GM18502 (cell line): ENCODE data around the gene TNK2.

Experiments
- ATAC-seq: cut with Tn5 transposase; IDR thresholded peaks from one replicate; pipeline ENCODE4 v1.9.1; 2021; ENCODE audit warnings: mild to moderate bottlenecking; ENCODE audit not compliant: unreplicated experiment, poor library complexity

TNK2 gene

GRCh38 chr3:195855471-195856409, 52.6 kb downstream of the TNK2 start:
- no peak for ATAC-seq

DNA sequence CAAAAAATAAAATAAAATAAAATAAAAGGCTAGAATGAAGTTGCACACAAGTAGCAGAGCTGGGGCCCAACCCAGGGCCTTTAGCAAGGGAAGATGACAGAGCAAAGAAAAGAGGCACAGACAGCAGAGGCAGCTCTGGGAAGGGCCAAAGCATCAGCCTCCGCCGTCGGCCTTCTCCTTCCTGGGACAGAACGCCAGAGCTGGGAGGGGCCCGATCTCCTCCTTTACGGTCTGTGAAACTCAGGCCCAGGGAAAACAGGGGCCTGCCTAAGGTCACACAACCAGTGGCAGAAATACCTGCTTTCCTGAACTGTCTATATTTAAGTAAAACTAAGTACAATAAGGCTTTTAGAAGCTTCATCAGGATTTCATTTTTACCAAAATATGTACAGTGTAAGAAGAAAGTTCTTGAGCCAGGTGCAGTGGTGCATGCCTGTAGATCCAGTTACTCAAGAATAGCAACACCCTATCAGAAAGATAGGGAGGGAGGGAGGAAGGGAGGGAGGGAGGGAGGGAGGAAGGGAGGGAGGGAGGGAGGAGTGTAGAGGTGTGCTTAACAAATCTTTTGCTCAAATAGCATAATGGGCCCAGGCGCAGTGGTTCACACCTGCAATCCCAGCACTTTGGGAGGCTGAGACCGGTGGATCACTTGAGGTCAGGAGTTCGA, 53.6 kb downstream of the TNK2 start:
- ATAC-seq, result no peak

DNA sequence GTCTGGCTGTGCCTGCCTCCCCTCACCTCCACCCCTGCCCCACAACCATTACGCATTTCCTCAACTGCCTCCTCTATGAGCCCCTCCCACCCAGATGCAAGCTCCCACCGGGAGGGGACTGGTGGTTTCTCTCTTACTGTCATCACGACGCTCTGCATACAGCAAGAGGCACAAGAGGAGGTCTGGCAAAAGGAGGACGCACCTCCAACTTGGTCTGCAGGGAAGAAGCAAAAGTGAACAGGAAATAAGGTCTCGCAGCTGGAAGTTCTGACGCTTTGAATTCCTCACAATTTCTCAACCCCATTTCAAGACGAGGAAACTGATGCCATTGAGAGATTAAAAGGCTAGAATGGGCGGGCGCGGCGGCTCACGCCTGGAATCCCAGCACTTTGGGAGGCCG, 54.4 kb downstream of the TNK2 start:
- ATAC-seq, result no peak

DNA sequence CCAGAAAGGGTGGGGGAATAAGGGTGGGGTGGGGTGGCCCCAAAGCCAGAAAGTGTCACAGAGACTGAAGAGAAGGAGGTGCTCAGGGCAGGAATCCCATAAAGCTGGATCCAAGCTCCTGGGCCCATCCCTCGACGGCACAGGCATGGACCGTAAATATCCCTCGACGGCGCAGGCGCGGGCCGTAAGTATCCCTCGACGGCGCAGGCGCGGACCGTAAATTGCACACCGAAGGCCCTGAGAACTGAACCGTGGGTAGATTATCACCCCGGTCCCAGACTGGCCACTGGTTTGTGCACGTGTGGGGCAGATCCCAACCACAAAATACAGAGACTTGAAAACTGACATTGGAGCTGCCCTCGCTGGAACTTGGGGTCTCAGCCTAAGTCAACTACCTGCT, 55.3 kb downstream of the TNK2 start:
- no peak for ATAC-seq

- peak; percentile 78 for ATAC-seq
Observed at GRCh38 chr3:195850857-195851543, 57.4 kb downstream of the TNK2 start.

DNA sequence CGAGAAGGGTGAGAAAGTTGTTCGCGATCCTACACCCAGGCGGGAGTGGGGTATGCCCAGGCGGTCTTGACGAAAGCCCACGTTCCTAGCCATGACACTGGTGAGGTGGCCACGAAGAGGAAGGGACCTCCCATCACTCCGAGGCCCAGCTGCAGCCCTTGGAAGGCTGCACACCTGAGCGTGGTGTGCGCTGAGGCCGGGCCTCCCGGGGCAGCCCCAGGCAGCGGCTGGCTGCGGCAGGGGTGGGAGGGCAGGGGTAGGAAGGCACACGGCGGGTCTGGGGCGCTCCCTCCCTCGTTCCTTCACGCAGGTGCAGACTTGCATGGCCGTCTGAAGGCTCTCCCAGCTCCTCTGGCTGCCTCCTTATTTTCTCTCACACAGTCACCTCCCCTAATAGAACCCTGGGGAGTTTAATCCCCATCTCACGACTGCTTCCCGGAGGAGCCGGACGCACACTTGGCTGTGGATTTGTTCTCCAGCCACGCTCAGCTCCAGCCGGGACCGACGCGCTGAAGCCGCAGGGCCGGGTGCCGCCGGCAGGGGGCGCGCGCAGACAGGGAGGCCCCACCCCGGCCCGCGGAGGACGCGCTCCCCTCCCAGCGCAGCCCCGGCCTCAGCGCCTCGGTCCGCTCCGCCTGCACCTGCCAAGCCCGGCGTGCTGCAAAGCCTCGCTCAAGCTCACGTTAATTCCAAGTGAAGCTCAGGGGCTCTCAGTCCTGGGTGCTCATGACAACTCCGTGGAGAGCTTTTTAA, 58.9 kb downstream of the TNK2 start:
- ATAC-seq, result no peak

GRCh38 chr3:195847055-195847950, 61.0 kb downstream of the TNK2 start:
- ATAC-seq, result no peak

DNA sequence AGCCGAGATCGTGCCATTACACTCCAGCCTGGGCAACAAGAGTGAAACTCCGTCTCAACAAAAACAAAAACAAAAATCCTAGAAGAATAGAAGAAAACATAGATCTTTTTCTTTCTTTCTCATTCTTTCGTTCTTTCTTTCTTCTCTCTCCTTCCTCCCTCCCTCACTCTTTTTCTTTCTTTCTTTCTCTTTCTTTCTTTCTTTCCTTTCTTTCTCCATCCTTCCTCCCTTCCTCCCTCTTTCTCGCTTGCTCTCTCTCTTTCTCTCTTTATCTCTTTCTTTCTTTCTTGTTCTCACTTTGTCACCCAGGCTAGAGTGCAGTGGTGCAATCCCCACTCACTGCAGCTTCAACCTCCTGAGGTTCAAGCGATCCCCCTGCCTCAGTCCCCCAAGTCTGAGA, 62.9 kb downstream of the TNK2 start:
- ATAC-seq, result no peak

DNA sequence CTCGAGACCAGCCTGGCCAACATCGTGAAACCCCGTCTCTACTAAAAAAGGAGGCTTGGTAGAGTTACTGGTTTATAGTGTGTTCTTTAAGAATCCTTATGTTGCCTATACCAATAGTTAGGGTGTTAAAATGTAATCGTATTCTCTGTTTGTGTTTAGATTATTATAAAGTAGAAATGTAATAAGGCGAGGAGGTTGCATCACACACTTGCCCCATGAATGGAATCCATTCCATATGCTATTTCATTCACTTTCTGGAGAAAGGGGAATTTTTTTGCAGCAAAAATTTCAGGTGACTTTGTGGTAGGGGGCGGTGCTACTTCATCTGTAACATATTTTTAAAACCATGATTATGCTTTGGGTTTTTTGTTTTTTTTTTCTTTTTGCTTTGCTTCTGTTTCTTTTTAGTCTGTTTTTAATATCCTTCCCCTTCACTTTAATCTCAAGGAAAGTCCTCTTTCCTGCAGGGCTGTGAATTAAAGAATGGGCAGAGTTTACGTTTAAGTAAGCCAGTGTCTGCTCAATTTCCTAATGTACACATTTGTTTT, 63.6 kb downstream of the TNK2 start:
- ATAC-seq, result no peak

- ATAC-seq, result no peak
Observed at GRCh38 chr3:195839260-195840010, 68.9 kb downstream of the TNK2 start.

DNA sequence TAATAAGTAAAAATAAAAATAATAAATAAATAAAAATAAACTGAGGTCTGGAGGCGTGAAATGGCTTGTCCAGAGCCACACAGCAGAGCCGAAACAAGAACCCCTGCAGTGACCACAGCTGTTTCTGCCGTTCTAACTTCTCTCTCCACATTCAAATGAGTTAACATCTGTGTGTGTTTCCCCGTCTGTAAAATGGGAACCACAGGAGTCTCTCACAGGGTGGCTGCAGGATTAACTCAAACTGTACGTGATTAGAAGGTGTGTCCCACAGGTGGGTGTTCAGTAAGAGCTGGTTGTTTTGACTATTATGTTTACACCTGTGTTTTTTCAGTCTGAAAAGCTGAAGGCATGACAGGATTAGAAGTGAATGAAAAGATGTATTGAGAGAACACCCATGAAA, 69.6 kb downstream of the TNK2 start:
- no peak for ATAC-seq

DNA sequence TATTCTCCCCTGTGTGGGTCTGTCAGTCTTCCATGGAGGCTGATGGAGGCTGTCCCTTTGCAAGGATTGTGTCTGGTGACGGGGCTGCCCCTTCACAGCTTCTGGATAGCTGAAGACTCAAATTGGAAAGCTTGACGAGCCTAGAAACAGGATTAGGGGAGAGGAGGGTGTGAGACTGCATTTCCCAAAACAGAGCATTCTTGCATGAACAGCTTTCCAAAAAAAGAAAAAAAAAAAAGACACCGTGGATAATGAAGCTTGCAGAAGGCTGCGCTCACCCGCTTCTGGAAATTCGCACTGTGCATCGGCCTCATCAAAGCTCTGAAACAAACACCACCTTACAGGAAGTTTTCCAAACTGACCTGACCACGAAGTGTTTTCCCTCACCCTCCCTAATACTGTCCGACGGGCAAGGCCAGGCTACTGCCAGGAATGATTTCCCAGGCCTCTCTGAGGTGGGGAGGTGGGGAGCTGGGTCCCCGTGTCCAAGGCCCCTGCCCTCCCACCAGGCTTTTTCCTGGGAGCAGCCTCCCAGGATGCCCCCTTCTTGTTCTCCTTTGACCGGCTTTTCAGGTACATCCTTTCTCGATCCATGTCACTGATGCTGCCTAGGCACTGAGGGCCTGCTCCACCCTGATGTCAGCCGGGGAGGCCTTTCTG, 71.7 kb downstream of the TNK2 start:
- no peak for ATAC-seq

GRCh38 chr3:195835791-195836190, 72.6 kb downstream of the TNK2 start:
- no peak for ATAC-seq

- ATAC-seq, result no peak
Observed at GRCh38 chr3:195834675-195835583, 73.4 kb downstream of the TNK2 start.

DNA sequence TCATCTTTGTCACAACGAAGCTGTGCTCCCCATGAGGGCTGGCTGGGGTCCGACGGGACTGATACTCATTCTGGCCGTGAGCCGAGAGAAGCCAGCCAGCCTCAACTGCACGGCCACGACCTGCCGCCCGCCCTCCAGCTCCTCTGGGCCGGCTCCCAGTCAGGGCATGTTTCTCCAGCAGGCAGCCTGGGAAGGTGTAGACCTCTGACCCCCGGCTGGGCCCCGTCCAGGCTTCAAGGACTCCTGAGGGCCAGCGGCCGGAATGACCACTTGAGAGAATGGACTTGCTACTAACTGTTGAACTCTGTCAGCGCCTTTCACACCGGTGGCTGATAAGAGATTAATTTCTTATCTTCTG, 78.5 kb downstream of the TNK2 start:
- no peak for ATAC-seq

GRCh38 chr3:195828762-195829161, 79.6 kb downstream of the TNK2 start:
- ATAC-seq, result no peak
